SH-SY5Y (cell line): ENCODE results near the gene MIGA2.

Experiments
- GATA2 ChIP-seq: IDR thresholded peaks from 2 replicates; pipeline ENCODE4 v1.6.1; 2011; ENCODE audit warnings: mild to moderate bottlenecking, low read depth, low read length
- GATA3 ChIP-seq: IDR thresholded peaks from 2 replicates; pipeline ENCODE4 v1.6.1; 2011; ENCODE audit warnings: low read depth, mild to moderate bottlenecking, low read length, moderate library complexity

DNA sequence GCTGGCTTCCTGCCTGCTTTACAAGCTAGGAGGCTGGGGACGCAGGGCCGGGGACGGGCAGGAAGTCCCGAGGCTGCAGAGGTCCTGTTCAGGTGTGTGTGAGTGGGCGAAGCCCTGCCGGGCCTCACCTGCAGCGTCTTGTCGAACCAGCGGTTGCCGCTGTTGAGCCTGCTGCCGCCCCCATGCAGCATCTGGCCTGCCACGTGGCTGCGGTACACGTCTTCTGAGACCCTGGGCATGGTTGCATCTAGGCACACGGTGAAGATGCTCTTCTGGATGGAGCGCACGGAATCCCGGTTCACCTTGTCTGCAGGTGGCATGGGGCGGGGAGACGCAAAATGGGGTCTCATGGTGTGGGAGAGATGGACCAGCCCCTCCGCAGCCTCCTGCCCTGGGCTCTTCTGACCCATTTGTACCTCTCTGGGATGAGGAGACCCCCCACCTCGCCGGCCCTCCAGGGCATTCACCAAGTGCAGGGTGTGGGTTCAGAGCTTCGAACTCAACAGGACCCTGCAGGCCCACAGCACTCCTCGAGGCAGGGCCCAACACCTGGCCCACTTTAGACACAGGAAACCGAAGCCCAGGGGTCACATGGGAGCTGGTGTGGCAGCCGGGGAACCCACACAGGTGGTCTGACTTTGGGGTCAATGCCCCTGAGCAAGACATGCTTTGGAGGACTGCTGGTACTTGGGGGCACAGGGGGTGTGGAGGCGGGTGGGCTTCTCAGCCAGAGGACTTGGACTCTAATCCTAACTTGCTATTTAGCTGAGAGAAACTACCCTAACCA is 64.2 kb downstream of the MIGA2 start:
- no peak for TF ChIP-seq GATA2
- TF ChIP-seq GATA3 = no peak
